ENCODE results near the gene CALM3.

DNA sequence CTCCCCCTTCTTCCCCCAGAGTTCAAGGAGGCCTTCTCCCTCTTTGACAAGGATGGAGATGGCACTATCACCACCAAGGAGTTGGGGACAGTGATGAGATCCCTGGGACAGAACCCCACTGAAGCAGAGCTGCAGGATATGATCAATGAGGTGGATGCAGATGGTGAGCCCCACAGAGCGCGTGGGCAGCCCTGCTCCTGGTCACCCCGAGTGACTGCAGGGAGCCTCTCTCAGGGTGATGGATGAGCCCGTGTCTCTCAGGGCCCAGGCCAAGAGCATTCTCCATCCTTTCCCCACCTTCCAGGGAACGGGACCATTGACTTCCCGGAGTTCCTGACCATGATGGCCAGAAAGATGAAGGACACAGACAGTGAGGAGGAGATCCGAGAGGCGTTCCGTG lies 7.0 kb downstream of the CALM3 start:
- TF ChIP-seq, protein P1, sequence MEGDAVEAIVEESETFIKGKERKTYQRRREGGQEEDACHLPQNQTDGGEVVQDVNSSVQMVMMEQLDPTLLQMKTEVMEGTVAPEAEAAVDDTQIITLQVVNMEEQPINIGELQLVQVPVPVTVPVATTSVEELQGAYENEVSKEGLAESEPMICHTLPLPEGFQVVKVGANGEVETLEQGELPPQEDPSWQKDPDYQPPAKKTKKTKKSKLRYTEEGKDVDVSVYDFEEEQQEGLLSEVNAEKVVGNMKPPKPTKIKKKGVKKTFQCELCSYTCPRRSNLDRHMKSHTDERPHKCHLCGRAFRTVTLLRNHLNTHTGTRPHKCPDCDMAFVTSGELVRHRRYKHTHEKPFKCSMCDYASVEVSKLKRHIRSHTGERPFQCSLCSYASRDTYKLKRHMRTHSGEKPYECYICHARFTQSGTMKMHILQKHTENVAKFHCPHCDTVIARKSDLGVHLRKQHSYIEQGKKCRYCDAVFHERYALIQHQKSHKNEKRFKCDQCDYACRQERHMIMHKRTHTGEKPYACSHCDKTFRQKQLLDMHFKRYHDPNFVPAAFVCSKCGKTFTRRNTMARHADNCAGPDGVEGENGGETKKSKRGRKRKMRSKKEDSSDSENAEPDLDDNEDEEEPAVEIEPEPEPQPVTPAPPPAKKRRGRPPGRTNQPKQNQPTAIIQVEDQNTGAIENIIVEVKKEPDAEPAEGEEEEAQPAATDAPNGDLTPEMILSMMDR (IDR thresholded peaks at IDR 0.05; ENCODE audit: low read length) = no peak
- no peak for TF ChIP-seq EZH2phosphoT487 (IDR thresholded peaks at IDR 0.05; ENCODE audit: low read length)
- no peak for TF ChIP-seq EZH2 (optimal IDR thresholded peaks at IDR 0.05; ENCODE audit: low read depth, low read length)
